HL-60 (cell line): ENCODE measurements around the gene EPN1.

ENCODE experiments used
- DNase-seq, 2 experiments: peaks; one replicate each; pipeline ENCODE4 v3.0.0-alpha.2; 2010 to 2020; ENCODE audit warnings: low read depth in 1 of 2, low spot score in 1 of 2
- H3K27ac ChIP-seq: fragments of 250-450 bp; sonication (Bioruptor Pico); replicated peaks from 2 replicates; pipeline ENCODE4 v1.5.1; 2020; ENCODE audit warnings: mild to moderate bottlenecking, moderate library complexity
- H3K27me3 ChIP-seq: fragments of 250-450 bp; sonication (Bioruptor Pico); 2 replicates; pipeline ENCODE4 v1.5.1; 2021; ENCODE audit warnings: mild to moderate bottlenecking, moderate library complexity; ENCODE audit not compliant: insufficient read depth, poor library complexity, severe bottlenecking
- H3K4me3 ChIP-seq: replicated peaks from 2 replicates; pipeline ENCODE4 v1.5.1; 2011; ENCODE audit warnings: mild to moderate bottlenecking, control low read depth, low read length; ENCODE audit not compliant: insufficient read depth
- CTCF ChIP-seq: IDR thresholded peaks from one replicate; pipeline ENCODE4 v1.5.1; 2011; ENCODE audit warnings: low read length, control low read depth, inconsistent platforms; ENCODE audit not compliant: insufficient read depth
- GABPA ChIP-seq: IDR thresholded peaks from 2 replicates; pipeline ENCODE4 v1.6.1; 2012; ENCODE audit warnings: low read depth
- POLR2AphosphoS5 ChIP-seq: IDR thresholded peaks from 2 replicates; pipeline ENCODE4 v1.6.1; 2012; ENCODE audit warnings: low read depth
- REST ChIP-seq: IDR thresholded peaks from 2 replicates; pipeline ENCODE4 v1.6.1; 2012; ENCODE audit warnings: low read depth; ENCODE audit not compliant: insufficient replicate concordance
- SPI1 ChIP-seq: IDR thresholded peaks from 2 replicates; pipeline ENCODE4 v1.6.1; 2012; ENCODE audit warnings: low read depth, mild to moderate bottlenecking, borderline replicate concordance

Gene EPN1

GRCh38 chr19:55640577-55641425, 34.2 kb upstream of the EPN1 start, which contains the start of gene ZNF580:
ZNF580 (plus strand) TSS chr19:55641002; CDS start chr19:55642509, 1,507 bp downstream.
- Histone ChIP-seq H3K27ac (peak within 1 kb of the TSS; percentile 79), H3K27me3 (no peaks in the 10 kb centered on the region), H3K4me3 (peak within 1 kb of the TSS; percentile 91)
- peak in 1 of 2 experiments; percentile 54 for DNase-seq
- TF ChIP-seq CTCF (no peak), POLR2AphosphoS5 (no peak), GABPA (peak; percentile 62; the same call in 1 of the 2 replicates), SPI1 (no peak)

- H3K4me3 ChIP-seq: peak overlapping the region; percentile 91
- TF ChIP-seq POLR2AphosphoS5 (no peak), SPI1 (peak; percentile 75)
- peak overlapping the region; percentile 79 for H3K27ac ChIP-seq
- no peaks in the 10 kb centered on the region for H3K27me3 ChIP-seq
- no peak for DNase-seq
Observed at GRCh38 chr19:55641426-55642152, 33.4 kb upstream of the EPN1 start.

GRCh38 chr19:55642153-55643002, 32.6 kb upstream of the EPN1 start:
- Histone ChIP-seq H3K4me3 (peak overlapping the region; percentile 91), H3K27ac (no peak overlapping the region), H3K27me3 (no peaks in the 10 kb centered on the region)
- TF ChIP-seq REST (no peak), CTCF (no peak), POLR2AphosphoS5 (no peak; the same call in 1 of the 2 replicates), SPI1 (no peak), GABPA (no peak)
- DNase-seq: no peak

- peak in 1 of 2 experiments; percentile 80 for DNase-seq
- TF ChIP-seq CTCF: no peak
- TF ChIP-seq POLR2AphosphoS5: peak; percentile 79
- TF ChIP-seq GABPA: peak; percentile 91
- Histone ChIP-seq H3K4me3 (peak within 1 kb of the TSS; percentile 91), H3K27ac (peak within 1 kb of the TSS; percentile 79), H3K27me3 (no peaks in the 10 kb centered on the region)
Observed at GRCh38 chr19:55643003-55643886, 31.8 kb upstream of the EPN1 start, which contains the start of gene ZNF581. ZNF581 (plus strand) TSS chr19:55643649; CDS start chr19:55644572, 923 bp downstream.
